WTC11 (cell line): ENCODE measurements around the gene RFLNA.

Experiments
- EMX1 ChIP-seq: fragments of 250-450 bp; sonication (Bioruptor Pico); IDR thresholded peaks from 2 replicates; pipeline ENCODE4 v1.8.0; 2021; ENCODE audit warnings: mild to moderate bottlenecking
- FOXJ3 ChIP-seq: sonication (generic); formaldehyde crosslinking; IDR thresholded peaks from 2 replicates; pipeline ENCODE4 v1.9.0; 2021; ENCODE audit warnings: missing genetic modification reagents, mild to moderate bottlenecking, borderline replicate concordance
- RELA ChIP-seq: sonication (generic); formaldehyde crosslinking; IDR thresholded peaks from 2 replicates; pipeline ENCODE4 v1.8.1; 2022; ENCODE audit warnings: missing genetic modification reagents, mild to moderate bottlenecking, borderline replicate concordance
- SP1 ChIP-seq: sonication (generic); formaldehyde crosslinking; conservative IDR thresholded peaks from 2 replicates; pipeline ENCODE4 v1.8.1; 2022; ENCODE audit warnings: missing genetic modification reagents
- ZNF121 ChIP-seq: sonication (generic); formaldehyde crosslinking; IDR thresholded peaks from 2 replicates; pipeline ENCODE4 v1.8.0; 2023; ENCODE audit warnings: missing genetic modification reagents
- TF ChIP-seq, protein P1 (sequence below): fragments of 250-450 bp; sonication (Bioruptor Pico); IDR thresholded peaks from 2 replicates; pipeline ENCODE4 v1.9.0; 2021; ENCODE audit warnings: moderate library complexity, mild to moderate bottlenecking, inconsistent platforms, borderline replicate concordance
- TF ChIP-seq, protein P2 (sequence below): fragments of 200-600 bp; IDR thresholded peaks from 2 replicates; pipeline ENCODE4 v1.8.0; 2022; ENCODE audit warnings: antibody characterized with exemption
- TF ChIP-seq, protein P3 (sequence below): sonication (generic); formaldehyde crosslinking; IDR thresholded peaks from 2 replicates; pipeline ENCODE4 v1.8.0; 2023; ENCODE audit warnings: missing genetic modification reagents
- TF ChIP-seq, protein P4 (sequence below): sonication (generic); formaldehyde crosslinking; conservative IDR thresholded peaks from 2 replicates; pipeline ENCODE4 v1.8.1; 2022; ENCODE audit warnings: mild to moderate bottlenecking, missing genetic modification reagents
- TF ChIP-seq, protein P5 (sequence below): sonication (generic); formaldehyde crosslinking; IDR thresholded peaks from 2 replicates; pipeline ENCODE4 v1.8.1; 2023; ENCODE audit warnings: mild to moderate bottlenecking, moderate library complexity, missing genetic modification reagents
- TF ChIP-seq, protein P6 (sequence below): sonication (generic); formaldehyde crosslinking; IDR thresholded peaks from 2 replicates; pipeline ENCODE4 v1.8.0; 2022; ENCODE audit warnings: missing genetic modification reagents
- TF ChIP-seq, protein P7 (sequence below): sonication (generic); formaldehyde crosslinking; IDR thresholded peaks from 2 replicates; pipeline ENCODE4 v1.8.1; 2022; ENCODE audit warnings: low read depth, mild to moderate bottlenecking, moderate library complexity, missing genetic modification reagents, borderline replicate concordance

DNA sequence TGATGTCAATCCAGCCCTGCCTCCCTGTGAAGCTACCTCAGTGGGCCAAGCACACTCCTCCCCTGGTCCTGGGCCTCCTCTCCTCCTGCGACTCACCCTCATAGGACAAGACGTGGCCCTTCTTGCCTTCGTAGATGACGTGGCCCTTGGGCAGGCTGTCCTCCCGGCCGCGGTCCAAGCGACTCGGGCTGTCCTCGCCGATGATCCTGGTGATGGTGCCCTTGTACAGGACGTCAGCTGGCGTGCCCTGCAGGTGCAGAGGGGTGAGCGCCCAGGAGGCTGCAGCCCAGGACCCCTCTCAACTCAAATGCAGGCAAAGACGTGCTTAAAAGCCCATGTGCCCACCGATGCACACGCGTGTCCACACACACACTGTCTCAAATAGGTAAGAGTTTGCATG lies 55.6 kb downstream of the RFLNA start:
- TF ChIP-seq, protein P1, sequence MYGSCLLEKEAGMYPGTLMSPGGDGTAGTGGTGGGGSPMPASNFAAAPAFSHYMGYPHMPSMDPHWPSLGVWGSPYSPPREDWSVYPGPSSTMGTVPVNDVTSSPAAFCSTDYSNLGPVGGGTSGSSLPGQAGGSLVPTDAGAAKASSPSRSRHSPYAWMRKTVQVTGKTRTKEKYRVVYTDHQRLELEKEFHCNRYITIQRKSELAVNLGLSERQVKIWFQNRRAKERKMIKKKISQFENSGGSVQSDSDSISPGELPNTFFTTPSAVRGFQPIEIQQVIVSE = no peak
- TF ChIP-seq, protein P2, sequence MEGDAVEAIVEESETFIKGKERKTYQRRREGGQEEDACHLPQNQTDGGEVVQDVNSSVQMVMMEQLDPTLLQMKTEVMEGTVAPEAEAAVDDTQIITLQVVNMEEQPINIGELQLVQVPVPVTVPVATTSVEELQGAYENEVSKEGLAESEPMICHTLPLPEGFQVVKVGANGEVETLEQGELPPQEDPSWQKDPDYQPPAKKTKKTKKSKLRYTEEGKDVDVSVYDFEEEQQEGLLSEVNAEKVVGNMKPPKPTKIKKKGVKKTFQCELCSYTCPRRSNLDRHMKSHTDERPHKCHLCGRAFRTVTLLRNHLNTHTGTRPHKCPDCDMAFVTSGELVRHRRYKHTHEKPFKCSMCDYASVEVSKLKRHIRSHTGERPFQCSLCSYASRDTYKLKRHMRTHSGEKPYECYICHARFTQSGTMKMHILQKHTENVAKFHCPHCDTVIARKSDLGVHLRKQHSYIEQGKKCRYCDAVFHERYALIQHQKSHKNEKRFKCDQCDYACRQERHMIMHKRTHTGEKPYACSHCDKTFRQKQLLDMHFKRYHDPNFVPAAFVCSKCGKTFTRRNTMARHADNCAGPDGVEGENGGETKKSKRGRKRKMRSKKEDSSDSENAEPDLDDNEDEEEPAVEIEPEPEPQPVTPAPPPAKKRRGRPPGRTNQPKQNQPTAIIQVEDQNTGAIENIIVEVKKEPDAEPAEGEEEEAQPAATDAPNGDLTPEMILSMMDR = no peak
- TF ChIP-seq ZNF121 (CRISPR knock-in tag) (no peak), FOXJ3 (no peak), SP1 (CRISPR knock-in tag) (no peak), EMX1 (no peak), RELA (CRISPR knock-in tag) (no peak)
- TF ChIP-seq, protein P3, sequence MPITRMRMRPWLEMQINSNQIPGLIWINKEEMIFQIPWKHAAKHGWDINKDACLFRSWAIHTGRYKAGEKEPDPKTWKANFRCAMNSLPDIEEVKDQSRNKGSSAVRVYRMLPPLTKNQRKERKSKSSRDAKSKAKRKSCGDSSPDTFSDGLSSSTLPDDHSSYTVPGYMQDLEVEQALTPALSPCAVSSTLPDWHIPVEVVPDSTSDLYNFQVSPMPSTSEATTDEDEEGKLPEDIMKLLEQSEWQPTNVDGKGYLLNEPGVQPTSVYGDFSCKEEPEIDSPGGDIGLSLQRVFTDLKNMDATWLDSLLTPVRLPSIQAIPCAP (CRISPR knock-in tag) = no peak
- TF ChIP-seq, protein P4, sequence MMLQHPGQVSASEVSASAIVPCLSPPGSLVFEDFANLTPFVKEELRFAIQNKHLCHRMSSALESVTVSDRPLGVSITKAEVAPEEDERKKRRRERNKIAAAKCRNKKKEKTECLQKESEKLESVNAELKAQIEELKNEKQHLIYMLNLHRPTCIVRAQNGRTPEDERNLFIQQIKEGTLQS (CRISPR knock-in tag) = no peak
- TF ChIP-seq, protein P5, sequence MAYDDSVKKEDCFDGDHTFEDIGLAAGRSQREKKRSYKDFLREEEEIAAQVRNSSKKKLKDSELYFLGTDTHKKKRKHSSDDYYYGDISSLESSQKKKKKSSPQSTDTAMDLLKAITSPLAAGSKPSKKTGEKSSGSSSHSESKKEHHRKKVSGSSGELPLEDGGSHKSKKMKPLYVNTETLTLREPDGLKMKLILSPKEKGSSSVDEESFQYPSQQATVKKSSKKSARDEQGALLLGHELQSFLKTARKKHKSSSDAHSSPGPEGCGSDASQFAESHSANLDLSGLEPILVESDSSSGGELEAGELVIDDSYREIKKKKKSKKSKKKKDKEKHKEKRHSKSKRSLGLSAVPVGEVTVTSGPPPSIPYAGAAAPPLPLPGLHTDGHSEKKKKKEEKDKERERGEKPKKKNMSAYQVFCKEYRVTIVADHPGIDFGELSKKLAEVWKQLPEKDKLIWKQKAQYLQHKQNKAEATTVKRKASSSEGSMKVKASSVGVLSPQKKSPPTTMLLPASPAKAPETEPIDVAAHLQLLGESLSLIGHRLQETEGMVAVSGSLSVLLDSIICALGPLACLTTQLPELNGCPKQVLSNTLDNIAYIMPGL = no peak
- TF ChIP-seq, protein P6, sequence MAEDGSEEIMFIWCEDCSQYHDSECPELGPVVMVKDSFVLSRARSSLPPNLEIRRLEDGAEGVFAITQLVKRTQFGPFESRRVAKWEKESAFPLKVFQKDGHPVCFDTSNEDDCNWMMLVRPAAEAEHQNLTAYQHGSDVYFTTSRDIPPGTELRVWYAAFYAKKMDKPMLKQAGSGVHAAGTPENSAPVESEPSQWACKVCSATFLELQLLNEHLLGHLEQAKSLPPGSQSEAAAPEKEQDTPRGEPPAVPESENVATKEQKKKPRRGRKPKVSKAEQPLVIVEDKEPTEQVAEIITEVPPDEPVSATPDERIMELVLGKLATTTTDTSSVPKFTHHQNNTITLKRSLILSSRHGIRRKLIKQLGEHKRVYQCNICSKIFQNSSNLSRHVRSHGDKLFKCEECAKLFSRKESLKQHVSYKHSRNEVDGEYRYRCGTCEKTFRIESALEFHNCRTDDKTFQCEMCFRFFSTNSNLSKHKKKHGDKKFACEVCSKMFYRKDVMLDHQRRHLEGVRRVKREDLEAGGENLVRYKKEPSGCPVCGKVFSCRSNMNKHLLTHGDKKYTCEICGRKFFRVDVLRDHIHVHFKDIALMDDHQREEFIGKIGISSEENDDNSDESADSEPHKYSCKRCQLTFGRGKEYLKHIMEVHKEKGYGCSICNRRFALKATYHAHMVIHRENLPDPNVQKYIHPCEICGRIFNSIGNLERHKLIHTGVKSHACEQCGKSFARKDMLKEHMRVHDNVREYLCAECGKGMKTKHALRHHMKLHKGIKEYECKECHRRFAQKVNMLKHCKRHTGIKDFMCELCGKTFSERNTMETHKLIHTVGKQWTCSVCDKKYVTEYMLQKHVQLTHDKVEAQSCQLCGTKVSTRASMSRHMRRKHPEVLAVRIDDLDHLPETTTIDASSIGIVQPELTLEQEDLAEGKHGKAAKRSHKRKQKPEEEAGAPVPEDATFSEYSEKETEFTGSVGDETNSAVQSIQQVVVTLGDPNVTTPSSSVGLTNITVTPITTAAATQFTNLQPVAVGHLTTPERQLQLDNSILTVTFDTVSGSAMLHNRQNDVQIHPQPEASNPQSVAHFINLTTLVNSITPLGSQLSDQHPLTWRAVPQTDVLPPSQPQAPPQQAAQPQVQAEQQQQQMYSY = no peak
- TF ChIP-seq, protein P7, sequence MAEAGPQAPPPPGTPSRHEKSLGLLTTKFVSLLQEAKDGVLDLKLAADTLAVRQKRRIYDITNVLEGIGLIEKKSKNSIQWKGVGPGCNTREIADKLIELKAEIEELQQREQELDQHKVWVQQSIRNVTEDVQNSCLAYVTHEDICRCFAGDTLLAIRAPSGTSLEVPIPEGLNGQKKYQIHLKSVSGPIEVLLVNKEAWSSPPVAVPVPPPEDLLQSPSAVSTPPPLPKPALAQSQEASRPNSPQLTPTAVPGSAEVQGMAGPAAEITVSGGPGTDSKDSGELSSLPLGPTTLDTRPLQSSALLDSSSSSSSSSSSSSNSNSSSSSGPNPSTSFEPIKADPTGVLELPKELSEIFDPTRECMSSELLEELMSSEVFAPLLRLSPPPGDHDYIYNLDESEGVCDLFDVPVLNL = no peak
